GM12872 (cell line): ENCODE results near the gene PDHX.

Experiments used
- CTCF ChIP-seq: IDR thresholded peaks from 3 replicates; pipeline ENCODE4 v1.5.1; 2011; ENCODE audit warnings: low read depth, mild to moderate bottlenecking, low read length, moderate library complexity; ENCODE audit not compliant: insufficient read depth

PDHX gene

GRCh38 chr11:35009944-35010342 is 93.5 kb downstream of the PDHX start:
- no peak for TF ChIP-seq CTCF

GRCh38 chr11:35010654-35011053 is 94.2 kb downstream of the PDHX start:
- TF ChIP-seq CTCF, result no peak

- no peak for TF ChIP-seq CTCF
These were observed 95.0 kb downstream of the PDHX start for GRCh38 chr11:35011389-35011788.

GRCh38 chr11:35011944-35012343 is 95.5 kb downstream of the PDHX start:
- no peak for TF ChIP-seq CTCF

GRCh38 chr11:35012467-35013191 is 96.2 kb downstream of the PDHX start:
- no peak for TF ChIP-seq CTCF

GRCh38 chr11:35013514-35014233 is 97.3 kb downstream of the PDHX start:
- TF ChIP-seq CTCF, result no peak

- TF ChIP-seq CTCF, result no peak
These were observed 97.9 kb downstream of the PDHX start for GRCh38 chr11:35014346-35014745.
